Small intestine (tissue), 7 donors: ENCODE measurements around the gene TUT1. TPM values are rescaled to one million over a fixed set of nuclear protein-coding genes. Genes with fewer than 3 reads are reported as not detected.
A peak's percentile ranks its signal among the peaks of the same experiment; 100 is the strongest.
"Not testable (repeated sequence)": the region's sequence is repeated elsewhere in the genome, so short reads cannot be mapped to it uniquely, and the experiment has no call there.

Experiments used
- DNase-seq, 2 donors: peaks; one replicate each; pipeline versions ENCODE4 v3.0.0 to v3.0.0-alpha.2; 2013
- FAIRE-seq: peaks from 2 replicates; lab custom pipeline; 2012; peaks lifted over from hg19 to GRCh38; lab: Jason Lieb, UNC
- H3K27ac ChIP-seq, 3 donors: one replicate each; pipeline ENCODE4 v1.5.1; 2013; ENCODE audit warnings: low read length in 2 of 3, mild to moderate bottlenecking in 2 of 3, control low read depth in 1 of 3, inconsistent platforms in 1 of 3, low read depth in 1 of 3, moderate library complexity in 1 of 3
- H3K27me3 ChIP-seq, 3 donors: one replicate each; pipeline ENCODE4 v1.6.1; 2013; ENCODE audit warnings: low read length in 3 of 3, inconsistent platforms in 1 of 3; ENCODE audit not compliant: control insufficient read depth in 3 of 3, insufficient read depth in 3 of 3
- H3K36me3 ChIP-seq, 3 donors: one replicate each; pipeline ENCODE4 v1.6.1; 2013; ENCODE audit warnings: low read length in 3 of 3, inconsistent platforms in 1 of 3, low read depth in 1 of 3, mild to moderate bottlenecking in 1 of 3, moderate library complexity in 1 of 3; ENCODE audit not compliant: control insufficient read depth in 3 of 3, insufficient read depth in 2 of 3
- H3K4me1 ChIP-seq, 3 donors: one replicate each; pipeline ENCODE4 v1.6.1; 2013; ENCODE audit warnings: low read length in 2 of 3, inconsistent platforms in 1 of 3, low read depth in 1 of 3, mild to moderate bottlenecking in 1 of 3, moderate library complexity in 1 of 3; ENCODE audit not compliant: control insufficient read depth in 3 of 3, insufficient read depth in 2 of 3
- H3K4me3 ChIP-seq, 3 donors: one replicate each; pipeline ENCODE4 v1.5.1; 2013; ENCODE audit warnings: low read length in 3 of 3, control low read depth in 1 of 3, inconsistent platforms in 1 of 3, low read depth in 1 of 3, mild to moderate bottlenecking in 1 of 3, moderate library complexity in 1 of 3
- H3K9me3 ChIP-seq, 2 donors: one replicate each; pipeline ENCODE4 v1.6.1; 2013; ENCODE audit warnings: low read depth in 1 of 2, low read length in 1 of 2; ENCODE audit not compliant: control insufficient read depth in 2 of 2, insufficient read depth in 1 of 2
- WGBS, 3 donors: extraction: QIAGEN DNeasy Blood & Tissue Kit; methylation state at CpG; one replicate each; pipeline ENCODE4 v1.1.7; 2013; 5-methylcytosine and 5-hydroxymethylcytosine counted together
- polyA plus RNA-seq, 4 donors: library from polyadenylated mRNA; stranded (reverse) in 3 of 4; unstranded in 1 of 4; fragments of 200-250 nt in 3 of 4; fragments of 120-200 nt in 1 of 4; gene quantifications; one replicate each; pipeline versions ENCODE4 v1.2.1 to v1.2.3, GENCODE V29; 2013
- donor health status: healthy with polysubstance abuse.
- donor health status: control.
- donor health status: control.
- donor health status: Bipolar disorder and iron deficiency.
- donor health status: healthy.

TUT1 gene
- polyA plus RNA-seq, 4 donors, result 7.8 to 20.1 (median 16.6) TPM

DNA sequence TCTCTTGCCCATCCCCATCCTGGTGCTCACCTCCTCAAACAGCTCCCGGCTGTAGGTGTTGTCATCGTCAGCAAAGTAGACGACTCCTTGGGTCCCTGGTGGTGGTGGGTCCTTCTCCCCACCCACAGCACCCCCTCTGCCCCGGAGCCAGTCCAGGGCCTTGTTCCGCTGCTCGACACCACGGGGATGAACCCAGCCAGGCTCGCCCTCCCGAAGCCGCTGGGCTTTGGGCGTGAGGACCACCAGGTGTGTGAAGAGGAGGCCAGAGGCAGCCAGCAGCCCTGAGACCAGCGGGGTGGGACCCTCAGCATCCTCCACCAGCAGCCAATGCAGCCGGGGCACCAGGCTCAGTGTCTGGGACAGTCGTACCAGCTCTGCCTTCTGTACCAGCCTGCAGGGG, 25.6 kb upstream of the TUT1 start:
- DNase-seq, H3K4me3 ChIP-seq, FAIRE-seq, H3K27me3 ChIP-seq, H3K27ac ChIP-seq, H3K9me3 ChIP-seq: not testable (repeated sequence)
- peaks cover 0 to 33% (median 7%) of the 10 kb centered on the region in 3 donors for H3K4me1 ChIP-seq
- WGBS, 3 donors, result 94 to 96% (median 95%) methylated on average over 11 to 14 of the region's 14 CpGs
- H3K36me3 ChIP-seq, result peaks cover 0 to 40% (median 4%) of the 10 kb centered on the region in 3 donors

DNA sequence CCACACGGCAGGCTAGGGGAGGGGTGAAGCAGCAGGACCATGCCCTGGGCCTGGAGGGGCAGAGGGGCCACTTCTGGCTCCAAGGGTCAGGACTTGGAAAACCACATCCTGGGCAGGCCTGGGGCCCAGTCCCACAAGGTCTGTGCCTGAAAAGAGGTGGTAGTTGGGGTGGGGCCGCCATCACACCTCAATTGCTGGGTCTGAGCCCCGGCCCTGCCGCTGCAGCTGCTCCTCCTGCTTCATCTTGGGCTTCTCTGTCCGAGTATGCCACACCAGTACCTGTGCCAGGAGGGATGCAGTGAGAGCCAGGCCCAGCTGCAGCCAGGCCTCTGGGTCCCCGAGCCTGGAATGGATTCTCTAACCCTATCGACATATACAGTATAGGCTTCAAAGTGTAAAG, 24.2 kb upstream of the TUT1 start:
- Histone ChIP-seq H3K36me3 (peaks cover 0 to 46% (median 4%) of the 10 kb centered on the region in 3 donors), H3K4me3 (no peak overlapping the region)
- FAIRE-seq, result no peak

DNA sequence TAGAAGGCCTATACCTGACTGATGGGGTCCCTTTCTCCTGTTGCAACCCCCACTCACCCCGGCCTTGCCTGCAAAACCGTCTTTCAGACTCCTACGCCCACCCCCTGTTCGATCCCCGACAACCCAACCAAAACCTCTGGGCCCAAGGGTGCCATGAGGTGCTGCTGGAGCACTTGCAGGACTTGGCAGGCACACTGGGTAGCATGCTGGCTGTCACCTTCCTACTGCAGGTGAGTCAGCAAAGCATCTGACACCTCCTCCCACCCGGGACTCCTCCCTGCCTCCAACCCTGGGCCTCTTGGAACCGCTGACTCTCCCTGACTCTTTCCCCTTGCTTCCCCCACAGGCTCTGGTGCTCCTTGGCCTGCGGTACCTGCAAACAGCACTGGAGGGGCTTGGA, 23.0 kb upstream of the TUT1 start:
- DNase-seq, result peak; percentile 50 to 75
- H3K36me3 ChIP-seq, result peaks cover 0 to 53% (median 4%) of the 10 kb centered on the region in 3 donors
- H3K27ac ChIP-seq, result peak overlapping the region in 1 of 3 donors; percentile 79
- WGBS, 3 donors, result 39 to 64% (median 49%) methylated on average over 8 of the region's 8 CpGs
- no peaks in the 10 kb centered on the region for H3K27me3 ChIP-seq
- no peak overlapping the region for H3K4me3 ChIP-seq
- no peak for FAIRE-seq
- H3K4me1 ChIP-seq, result peaks cover 0 to 35% (median 8%) of the 10 kb centered on the region in 3 donors
- no peaks in the 10 kb centered on the region for H3K9me3 ChIP-seq

More for the DNA sequence above, 24.2 kb upstream of the TUT1 start:
- Histone ChIP-seq H3K9me3 (no peaks in the 10 kb centered on the region), H3K27ac (no peak overlapping the region), H3K4me1 (peaks cover 0 to 36% (median 8%) of the 10 kb centered on the region in 3 donors), H3K27me3 (no peaks in the 10 kb centered on the region)
- WGBS, 3 donors, result 88 to 93% (median 90%) methylated on average over 7 of the region's 7 CpGs
- no peak for DNase-seq

DNA sequence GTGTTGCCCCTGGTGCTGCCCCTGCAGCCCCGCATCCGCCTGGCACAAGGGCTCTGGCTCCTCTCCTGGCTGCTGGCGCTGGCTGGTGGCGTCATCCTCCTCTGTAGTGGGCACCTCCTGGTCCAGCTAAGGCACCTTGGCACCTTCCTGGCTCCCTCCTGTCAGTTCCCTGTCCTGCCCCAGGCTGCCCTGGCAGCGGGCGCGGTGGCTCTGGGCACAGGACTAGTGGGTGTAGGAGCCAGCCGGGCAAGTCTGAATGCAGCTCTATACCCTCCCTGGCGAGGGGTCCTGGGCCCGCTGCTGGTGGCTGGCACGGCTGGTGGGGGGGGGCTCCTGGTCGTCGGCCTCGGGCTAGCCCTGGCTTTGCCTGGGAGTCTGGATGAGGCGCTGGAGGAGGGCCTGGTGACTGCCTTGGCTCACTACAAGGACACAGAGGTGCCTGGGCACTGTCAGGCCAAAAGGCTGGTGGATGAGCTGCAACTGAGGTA, 22.0 kb upstream of the TUT1 start:
- DNase-seq (no peak), FAIRE-seq (no peak)
- Histone ChIP-seq H3K36me3 (peaks cover 0 to 58% (median 5%) of the 10 kb centered on the region in 3 donors), H3K9me3 (no peaks in the 10 kb centered on the region), H3K27ac (peak overlapping the region; percentile 74 to 79 (median 74)), H3K4me1 (peaks cover 0 to 35% (median 8%) of the 10 kb centered on the region in 3 donors), H3K4me3 (peak overlapping the region in 1 of 3 donors; percentile 61), H3K27me3 (no peaks in the 10 kb centered on the region)
- 23 to 63% (median 49%) methylated on average over 13 to 15 of the region's 15 CpGs for WGBS, 3 donors

DNA sequence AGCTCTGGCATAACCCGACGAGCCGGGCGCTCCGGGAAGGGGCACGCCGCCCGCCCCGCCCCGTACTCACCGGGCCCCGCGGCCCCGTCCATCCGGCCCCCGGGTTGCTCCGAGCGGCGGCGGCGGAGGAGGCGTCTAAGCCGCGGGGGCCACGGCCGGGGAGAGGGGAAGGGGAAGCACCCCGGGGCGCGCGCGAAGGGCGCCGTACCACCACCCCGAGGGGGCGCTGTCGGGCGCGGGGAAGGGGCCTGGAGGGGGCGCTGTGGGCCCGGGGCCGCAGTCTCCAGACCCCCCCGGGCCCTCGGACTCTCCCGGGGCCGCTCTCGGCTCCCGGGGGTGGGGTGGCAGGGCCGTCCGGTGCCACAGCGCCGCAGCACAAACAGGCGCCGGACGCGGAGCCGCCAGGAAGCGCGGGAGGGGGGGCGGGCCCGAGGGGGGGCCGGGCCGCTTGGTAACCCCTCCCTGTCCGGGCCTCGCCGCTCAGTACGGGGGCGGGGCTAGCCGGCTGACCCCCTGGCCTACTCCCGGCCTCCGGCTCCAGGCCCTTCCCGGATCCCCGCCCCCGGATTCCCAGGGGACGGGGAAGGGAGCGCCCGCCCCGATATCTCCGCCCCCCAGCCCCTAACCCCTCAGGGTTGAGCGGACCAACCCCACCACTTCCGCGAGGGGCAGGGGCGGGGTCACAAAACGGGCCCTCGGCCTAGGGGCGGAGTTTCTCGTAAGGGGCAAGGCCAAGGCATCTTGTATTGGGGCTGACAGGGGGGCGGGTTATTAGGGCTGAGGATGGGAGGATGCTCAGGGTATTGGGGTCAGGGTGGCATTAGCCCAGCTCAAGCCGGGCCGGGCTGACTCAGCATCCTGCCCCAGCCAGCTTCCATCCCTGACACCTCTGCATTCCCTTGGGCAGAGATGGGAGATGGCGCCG, 21.3 kb upstream of the TUT1 start, which contains the start of the genes EML3 and ROM1:
Gene EML3 (minus strand): TSS at position 410 of the 925 bp plus-strand sequence. CDS start 318 bp downstream, at position 92.
Gene ROM1 (plus strand): TSS at position 892 of the 925 bp plus-strand sequence. CDS start 25 bp downstream, at position 917.
- peaks cover 0 to 35% (median 8%) of the 10 kb centered on the region in 3 donors for H3K4me1 ChIP-seq
- peak within 1 kb of the TSS; percentile 74 to 79 (median 74) for H3K27ac ChIP-seq
- no peaks in the 10 kb centered on the region for H3K9me3 ChIP-seq
- H3K27me3 ChIP-seq, result no peaks in the 10 kb centered on the region
- peak within 1 kb of the TSS; percentile 61 to 78 (median 62) for H3K4me3 ChIP-seq
- H3K36me3 ChIP-seq, result peaks cover 0 to 63% (median 6%) of the 10 kb centered on the region in 3 donors
- no peak for FAIRE-seq
- 2 to 4% (median 3%) methylated on average over 23 to 91 of the region's 91 CpGs for WGBS, 3 donors
- DNase-seq, result peak; percentile 80 to 83

DNA sequence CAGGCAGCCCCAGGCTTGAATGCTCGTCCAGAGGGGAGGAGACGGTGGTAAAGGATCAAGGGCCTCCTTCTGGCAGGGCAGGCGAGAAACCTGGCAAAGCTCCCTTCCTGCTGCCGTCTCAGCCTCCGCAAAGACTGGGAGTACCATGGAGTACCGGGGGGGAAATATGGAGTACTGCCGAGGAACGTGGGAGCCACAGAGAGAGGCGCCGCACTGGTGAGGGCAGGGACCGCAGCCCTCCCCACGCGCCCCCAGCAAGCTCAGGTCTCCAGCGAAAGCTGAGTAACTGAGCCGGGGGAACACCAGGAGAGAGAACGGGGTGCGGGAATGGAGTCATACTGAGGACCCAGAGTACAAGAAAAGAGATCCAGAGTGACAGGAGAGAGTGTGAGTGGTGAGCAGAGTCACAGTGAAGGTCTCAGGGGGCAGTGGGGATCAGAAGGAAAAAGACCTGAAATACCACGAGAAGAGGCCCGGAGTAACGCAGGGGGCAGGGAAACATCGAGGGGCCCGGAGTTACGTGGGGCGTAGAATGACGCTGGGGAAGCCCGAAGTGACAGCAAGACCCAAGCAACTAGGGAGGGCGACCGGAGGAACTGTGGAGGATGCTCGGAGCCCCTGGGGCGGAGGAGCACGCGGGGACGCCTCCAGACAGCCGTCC, 20.5 kb upstream of the TUT1 start:
- FAIRE-seq, result no peak
- no peaks in the 10 kb centered on the region for H3K27me3 ChIP-seq
- peaks cover 0 to 62% (median 5%) of the 10 kb centered on the region in 3 donors for H3K36me3 ChIP-seq
- DNase-seq, result peak; percentile 39 to 66
- H3K4me1 ChIP-seq, result peaks cover 0 to 35% (median 8%) of the 10 kb centered on the region in 3 donors
- peak overlapping the region; percentile 61 to 78 (median 62) for H3K4me3 ChIP-seq
- 0 to 1% (median 0%) methylated on average over 33 to 34 of the region's 34 CpGs for WGBS, 3 donors
- no peaks in the 10 kb centered on the region for H3K9me3 ChIP-seq
- peak overlapping the region; percentile 47 to 74 (median 74) for H3K27ac ChIP-seq

DNA sequence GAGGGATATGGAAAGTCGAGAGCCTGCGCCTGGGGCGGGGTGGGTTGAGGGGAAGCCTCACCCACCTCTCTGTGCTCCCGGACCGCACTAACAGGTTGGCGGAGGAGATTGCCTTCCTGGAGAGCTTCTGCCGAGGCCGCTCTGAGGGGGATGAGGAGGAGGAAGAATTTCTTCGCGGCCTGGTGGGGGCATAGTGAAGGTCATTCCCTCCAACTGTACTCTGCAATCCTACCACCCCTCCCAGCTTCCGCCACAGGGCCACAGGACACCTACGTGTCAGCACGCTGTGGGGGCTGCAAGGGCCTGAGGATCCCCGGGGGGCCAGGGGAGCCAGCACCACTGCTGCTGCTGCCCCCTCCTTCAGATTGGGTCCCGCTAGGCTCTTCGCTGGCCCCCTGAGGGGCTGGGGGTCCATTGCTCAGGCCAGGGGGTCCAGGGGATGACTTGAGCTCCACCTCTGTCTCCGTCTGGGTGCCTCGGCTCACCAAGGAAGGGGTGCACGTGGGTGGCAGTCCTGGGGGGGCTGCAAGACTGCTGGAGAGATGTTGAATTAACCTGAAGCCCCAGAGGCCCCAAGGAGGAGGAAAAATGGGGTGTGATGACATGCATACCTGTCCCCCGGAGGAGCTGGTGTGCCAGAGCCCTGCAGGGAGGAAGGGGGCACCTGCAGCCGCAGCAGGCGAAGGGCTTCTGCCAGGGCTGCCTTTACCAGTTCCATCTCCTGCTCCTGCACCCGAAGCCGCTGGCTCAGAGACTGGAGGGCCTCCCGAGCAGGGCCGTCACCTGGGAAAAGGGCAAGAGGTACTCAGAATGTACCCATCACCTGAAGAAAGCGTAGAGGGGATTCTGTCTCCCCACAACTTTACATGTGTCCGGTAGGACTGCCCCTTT, 19.7 kb upstream of the TUT1 start:
- H3K4me3 ChIP-seq, result peak overlapping the region; percentile 61 to 78 (median 62)
- H3K27me3 ChIP-seq, result no peaks in the 10 kb centered on the region
- H3K36me3 ChIP-seq, result peaks cover 0 to 59% (median 5%) of the 10 kb centered on the region in 3 donors
- H3K27ac ChIP-seq, result peak overlapping the region in 2 of 3 donors; percentile 74
- H3K9me3 ChIP-seq, result no peaks in the 10 kb centered on the region
- H3K4me1 ChIP-seq, result peaks cover 0 to 35% (median 8%) of the 10 kb centered on the region in 3 donors
- FAIRE-seq, result no peak
- no peak for DNase-seq
- 70 to 72% (median 72%) methylated on average over 28 of the region's 28 CpGs for WGBS, 3 donors
